ENCODE measurements around the gene DCDC2C.
"Not testable (repeated sequence)": the region's sequence is repeated elsewhere in the genome, so short reads cannot be mapped to it uniquely, and the experiment has no call there.

Gene DCDC2C, protein sequence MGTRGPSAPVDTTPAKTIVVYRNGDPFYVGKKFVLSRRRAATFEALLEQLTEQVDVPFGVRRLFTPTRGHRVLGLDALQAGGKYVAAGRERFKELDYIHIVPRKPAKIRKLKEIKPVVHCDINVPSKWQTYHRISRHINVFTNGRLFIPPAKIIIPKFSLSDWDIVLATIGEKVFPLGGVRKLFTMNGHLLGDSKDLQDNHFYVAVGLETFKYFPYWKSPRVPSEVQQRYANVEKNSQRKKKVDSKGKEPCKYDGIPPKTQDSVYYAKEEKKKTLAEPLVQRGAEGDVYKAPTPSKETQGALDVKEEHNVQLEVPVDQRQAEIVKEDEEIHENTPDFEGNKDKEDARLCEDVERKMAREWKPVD

GRCh38 chr2:3703236-3703756 lies at the start of gene DCDC2C:
Gene DCDC2C (plus strand): TSS chr2:3703575. CDS start chr2:3703752, 177 bp downstream.
- DNase-seq, result no peak

- DNase-seq, result no peak
Measured at GRCh38 chr2:3654011-3654410, 49.4 kb upstream of the DCDC2C start.

DNA sequence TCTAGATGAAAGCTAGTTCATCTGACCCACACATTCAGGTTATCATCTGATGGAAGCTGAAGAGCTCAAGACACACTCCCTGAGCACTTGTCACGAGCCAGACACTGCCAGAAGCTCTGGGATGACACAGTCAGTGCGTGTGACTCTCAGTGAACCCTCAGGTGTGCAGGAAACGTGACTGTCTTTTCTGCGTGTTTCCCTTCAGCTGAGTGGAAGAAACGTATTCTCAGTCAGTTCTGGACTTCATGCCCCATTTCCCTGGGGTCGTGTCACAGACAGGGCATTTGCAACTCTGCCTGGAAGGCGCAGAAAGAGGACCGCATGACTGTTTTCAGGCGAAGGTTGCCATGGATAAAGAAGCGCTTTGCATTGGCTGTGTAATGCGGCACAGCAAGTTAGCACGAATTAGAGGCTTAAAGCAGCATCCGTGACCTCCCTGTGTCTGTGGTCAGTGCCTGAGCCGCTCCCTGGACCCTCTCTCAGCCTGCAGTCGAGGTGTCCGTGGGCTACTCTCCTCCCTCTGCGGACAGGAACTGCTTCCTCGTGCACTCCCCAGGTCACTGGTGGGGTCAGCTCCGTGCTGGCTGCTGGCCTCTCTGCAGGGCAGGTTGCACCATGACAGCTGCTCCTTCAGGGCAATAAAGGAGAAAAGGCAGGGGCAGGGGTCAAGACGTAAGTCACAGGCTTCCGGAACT lies 48.7 kb upstream of the DCDC2C start:
- no peak for DNase-seq

- DNase-seq, result no peak
Measured at GRCh38 chr2:3655871-3656761, 47.3 kb upstream of the DCDC2C start.

GRCh38 chr2:3656762-3657721 lies 46.3 kb upstream of the DCDC2C start:
- DNase-seq, result peak; percentile 42

- DNase-seq, result no peak
Measured at GRCh38 chr2:3657881-3658280, 45.5 kb upstream of the DCDC2C start, which contains the start of gene ALLC. Gene ALLC (plus strand): TSS chr2:3658200. CDS start chr2:3671158, 12,958 bp downstream.

DNA sequence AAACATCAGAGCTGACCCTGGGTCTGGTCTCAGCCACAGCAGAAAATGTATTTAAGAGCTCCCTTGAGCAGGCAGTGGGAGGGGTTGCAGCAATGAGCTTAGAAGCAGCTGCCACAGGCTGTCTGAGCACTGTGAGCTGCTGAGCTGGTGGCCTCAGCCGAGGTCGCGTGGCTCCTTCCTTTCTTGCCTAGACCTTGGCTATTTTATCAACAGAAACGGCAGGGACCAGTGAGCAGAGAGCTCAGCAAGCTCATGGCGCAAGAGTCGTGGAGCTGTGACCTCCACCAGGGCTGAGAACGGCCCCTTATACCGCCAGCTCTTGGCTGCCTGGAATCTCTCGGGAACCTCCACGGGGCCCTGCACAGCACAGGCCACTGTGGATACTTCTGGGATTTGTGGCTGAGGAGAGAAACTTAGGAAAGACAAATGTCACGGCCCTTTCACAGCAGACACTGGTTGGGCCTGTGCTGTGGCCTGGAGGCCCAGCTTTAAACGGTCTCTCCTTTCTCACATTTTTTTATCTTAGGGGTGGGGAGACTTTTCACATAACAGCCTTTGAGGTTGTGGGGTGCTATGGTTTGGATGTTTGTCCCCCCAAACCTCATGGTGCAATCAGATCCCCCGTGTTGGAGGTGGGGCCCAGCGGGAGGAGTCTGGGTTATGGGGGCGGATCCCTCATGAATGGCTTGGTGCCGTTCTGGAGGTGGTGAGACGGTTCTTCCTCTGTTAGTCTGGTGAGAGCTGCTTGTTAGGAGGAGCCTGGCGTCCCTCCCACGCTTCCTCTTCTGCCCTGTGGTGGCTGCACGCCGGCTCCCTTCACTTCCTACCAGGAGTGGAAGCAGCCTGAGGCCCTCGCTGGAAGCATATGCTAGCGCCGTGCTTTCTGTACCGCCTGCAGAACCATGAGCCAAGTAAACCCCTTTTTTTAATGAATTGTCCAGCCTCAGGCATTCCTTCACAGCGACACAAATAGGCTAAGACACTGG lies 43.6 kb upstream of the DCDC2C start:
- DNase-seq, result no peak

DNA sequence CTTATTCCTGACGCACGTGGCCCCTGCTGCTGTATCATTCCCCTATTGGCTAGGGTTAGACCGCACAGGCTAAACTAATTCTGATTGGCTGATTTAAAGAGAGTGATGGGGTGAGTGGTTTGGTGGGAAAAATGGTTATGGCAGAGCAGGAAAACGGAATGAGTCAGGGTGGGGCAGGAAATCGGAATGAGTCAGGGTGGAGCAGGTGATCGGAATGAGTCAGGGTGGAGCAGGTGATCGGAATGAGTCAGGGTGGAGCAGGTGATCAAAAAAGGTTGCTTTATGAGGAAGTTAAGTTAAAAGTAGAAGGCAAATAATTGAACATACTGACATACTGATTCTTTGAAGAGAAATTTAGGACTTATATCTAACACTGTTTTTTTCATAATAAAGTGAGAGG lies 42.7 kb upstream of the DCDC2C start:
- DNase-seq, result not testable (repeated sequence)

DNA sequence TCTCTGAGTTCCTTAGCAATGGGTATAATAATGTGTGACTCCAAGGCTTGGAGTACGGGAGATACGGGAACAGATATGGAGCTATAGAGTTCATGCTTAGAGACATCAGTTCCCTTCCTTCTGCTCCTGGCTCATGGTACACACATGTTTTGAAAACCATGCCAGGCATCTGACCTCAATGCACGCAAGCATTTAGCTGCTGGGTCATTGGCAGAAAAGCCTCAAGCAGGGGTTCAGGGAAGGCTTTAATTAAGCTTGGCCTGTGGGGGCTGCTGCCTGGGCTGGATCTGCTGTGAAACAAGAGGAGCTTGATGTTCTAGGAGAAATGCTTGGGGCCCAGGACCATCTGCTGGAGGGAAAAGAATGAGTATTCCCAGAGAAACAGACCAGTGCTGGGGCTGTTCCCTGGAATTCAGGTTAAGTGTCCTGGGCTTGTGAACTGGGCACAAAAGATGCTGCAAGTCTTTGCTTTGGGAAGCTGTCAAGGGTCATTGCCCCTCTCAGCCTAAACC lies 42.2 kb upstream of the DCDC2C start:
- no peak for DNase-seq

GRCh38 chr2:3662239-3662638 lies 41.1 kb upstream of the DCDC2C start:
- DNase-seq, result no peak

- no peak for DNase-seq
Measured at GRCh38 chr2:3664118-3664517, 39.3 kb upstream of the DCDC2C start.

DNA sequence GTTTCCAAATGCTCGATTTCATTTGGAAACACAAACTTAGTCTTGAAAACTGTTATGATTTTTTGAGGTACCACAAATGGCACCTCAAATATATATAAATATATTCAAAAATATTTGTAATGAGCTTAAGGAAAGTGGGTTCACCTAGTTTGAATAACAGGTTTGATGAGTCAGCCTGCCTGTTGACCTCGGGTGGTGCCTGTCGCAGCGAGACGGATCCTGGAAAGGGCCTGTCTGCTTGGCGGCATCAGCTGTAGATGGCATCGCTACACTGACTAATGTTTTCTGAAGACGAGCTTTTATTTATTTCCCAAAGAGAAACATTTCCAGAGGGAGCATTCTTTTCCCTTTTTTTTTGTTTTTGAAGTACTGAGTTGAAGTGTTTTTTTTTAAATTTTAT lies 38.5 kb upstream of the DCDC2C start:
- DNase-seq, result no peak

DNA sequence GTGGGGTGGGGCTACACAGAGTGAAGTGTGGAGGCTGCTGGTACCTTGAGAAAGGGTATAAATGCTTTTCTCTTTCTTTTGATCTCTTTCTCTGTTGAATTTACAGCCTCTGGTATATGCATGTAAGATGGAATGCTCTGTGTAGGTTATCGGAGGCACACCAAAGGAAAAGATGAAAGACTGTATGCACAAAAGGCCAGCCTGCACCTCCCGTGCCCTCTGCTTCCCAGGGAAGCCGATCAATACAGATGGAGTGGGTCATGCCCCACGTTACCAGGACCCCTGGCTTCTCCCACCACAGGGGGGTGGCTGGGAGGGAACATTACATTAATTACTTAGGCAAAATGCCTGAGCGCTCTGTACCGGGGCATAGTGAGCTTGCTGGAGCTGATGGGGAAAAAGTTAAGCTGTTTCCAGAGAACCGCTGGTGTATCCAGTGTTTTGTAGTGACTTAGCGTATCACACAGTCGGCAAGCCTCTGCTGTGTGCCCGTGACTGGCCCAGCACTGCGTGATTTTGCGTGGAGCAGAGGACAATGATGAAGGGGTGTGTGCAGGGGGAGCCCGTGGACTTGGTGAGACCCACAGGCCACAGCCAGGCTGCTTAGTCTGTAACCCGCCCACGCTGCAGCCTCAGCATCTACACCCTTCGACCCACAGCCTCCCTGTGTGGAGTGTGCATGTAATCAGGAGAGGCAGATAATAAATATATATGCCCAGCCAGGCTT lies 37.3 kb upstream of the DCDC2C start:
- no peak for DNase-seq

- no peak for DNase-seq
Measured at GRCh38 chr2:3666613-3666975, 36.8 kb upstream of the DCDC2C start.

DNA sequence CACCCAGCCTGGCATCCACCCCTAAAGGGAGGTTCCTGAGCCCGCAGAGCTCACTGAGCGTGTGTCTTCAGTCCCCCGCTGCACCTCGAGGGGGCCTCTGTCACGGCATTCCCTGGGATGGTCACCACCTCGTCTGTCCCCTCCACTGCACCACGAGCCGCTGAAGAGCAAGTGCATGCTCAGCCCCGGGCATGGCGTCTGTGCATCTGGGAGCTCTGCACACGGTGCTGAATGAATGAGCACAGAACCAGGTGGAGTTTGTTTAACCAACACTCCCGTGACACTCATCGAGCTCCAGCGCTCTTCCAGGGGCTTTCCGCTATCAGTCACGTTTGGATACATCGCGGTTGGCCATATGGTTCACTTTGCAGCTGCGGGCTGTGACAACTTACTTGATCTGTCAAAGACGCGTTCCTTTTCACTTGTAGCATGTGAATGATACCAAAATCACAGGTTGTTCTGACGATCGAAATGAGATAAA lies 36.2 kb upstream of the DCDC2C start:
- no peak for DNase-seq

GRCh38 chr2:3669656-3670055 lies 33.7 kb upstream of the DCDC2C start:
- no peak for DNase-seq

DNA sequence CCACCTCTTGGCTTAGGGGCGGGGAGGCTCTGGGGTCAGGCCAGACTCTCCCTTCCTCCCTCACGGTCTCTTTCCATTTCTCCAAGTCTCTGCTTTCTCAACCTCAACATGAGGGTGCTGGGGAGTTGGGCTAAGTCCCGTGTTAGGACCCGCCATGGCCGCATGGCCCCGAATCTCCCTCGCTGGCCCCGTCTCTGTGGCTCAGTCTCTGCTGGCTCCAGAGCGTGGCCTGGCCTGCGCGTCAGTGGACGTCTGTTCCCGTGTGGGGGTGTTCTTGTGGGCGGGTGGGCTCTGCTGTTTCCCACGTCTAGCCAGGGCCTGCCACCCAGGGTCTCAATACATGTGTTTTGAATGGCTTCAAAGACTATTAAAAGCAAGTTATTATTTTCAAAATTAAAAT lies 33.0 kb upstream of the DCDC2C start:
- DNase-seq, result no peak

DNA sequence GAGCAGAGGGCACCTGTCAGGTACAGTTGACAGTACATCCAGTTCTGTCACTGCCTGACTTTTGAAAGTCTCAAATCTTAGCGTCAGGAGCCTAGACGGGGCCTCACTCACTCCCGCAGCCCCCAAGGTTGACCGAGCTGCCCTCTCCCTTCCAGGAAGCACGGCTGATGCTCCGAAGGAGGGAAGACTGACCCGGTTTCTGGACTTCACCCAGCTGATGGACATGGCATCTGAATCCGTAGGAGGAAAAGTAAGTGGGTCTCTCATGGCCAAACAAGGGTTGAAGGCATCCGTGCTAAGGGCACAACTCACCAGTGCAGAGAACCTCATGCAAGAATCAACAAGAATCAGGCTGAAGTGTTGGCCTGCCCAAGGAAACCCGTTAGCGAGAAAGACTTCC lies 32.4 kb upstream of the DCDC2C start:
- DNase-seq, result no peak

DNA sequence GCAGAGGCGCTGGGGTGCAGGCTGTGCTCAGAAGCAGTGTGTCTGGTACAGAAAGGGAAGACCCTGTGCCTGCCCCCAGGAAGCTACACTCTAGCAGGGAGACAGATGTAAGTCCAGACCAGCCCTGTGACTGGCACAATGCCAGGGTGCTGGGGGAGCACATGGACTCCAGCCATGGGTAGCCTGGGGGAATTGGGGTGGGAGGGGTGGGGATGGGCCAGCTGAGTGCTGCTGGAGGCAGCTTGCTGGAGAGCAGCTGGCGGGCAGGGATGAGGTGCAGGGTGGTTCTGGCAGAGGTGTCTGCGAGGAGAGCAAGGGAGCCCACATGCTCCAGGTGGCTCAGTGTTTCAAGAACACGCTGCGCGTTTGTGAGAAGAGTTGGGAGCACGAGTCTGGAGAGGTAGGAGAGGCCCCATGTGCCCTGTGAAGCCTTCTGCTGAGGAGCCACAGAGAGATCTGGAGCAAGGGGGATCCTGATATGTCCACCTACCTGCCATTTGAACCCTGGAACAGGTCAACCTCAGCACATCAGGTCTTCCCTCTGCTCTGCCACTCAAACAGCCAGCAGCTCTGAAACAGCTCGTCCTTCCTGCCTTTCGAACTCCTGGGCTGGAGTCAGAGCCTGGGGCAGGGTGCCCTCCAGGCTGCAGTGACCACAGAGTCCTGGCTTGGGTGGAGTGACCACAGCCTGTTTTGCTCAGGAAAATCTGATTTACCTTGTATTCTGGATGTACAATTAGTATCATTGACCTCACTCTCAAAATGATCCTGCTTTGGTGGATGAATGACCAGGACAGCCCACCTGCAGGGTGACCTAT lies 30.3 kb upstream of the DCDC2C start:
- DNase-seq, result no peak

All from hematopoietic multipotent progenitor cell treated with erythropoietin and hydrocortisone succinate and interleukin-3 and kit ligand, for 6 days (in vitro differentiated cells).